HEK293T (cell line): ENCODE data around the gene ARHGEF39.

ENCODE experiments used
- CTCF ChIA-PET: fragments of 350-600 bp; formaldehyde crosslinking; extraction: SDS; loops from one replicate; lab custom pipeline; 2021; ENCODE audit warnings: antibody characterized with exemption, inconsistent platforms; lab: Yijun Ruan, JAX
- POLR2A ChIA-PET: fragments of 350-600 bp; formaldehyde crosslinking; extraction: SDS; loops from one replicate; lab custom pipeline; 2020; ENCODE audit warnings: antibody characterized with exemption, inconsistent platforms; lab: Yijun Ruan, JAX
- DNase-seq: peaks from one replicate; pipeline ENCODE4 v3.0.0; 2012; ENCODE audit warnings: mixed read lengths; ENCODE audit errors: extremely low spot score
- ARNT ChIP-seq: fragments of 450-650 bp; IDR thresholded peaks from 2 replicates; pipeline ENCODE4 v1.6.1; 2017; ENCODE audit warnings: mild to moderate bottlenecking
- BHLHE40 ChIP-seq: fragments of 450-650 bp; IDR thresholded peaks from 2 replicates; pipeline ENCODE4 v1.6.1; 2016; ENCODE audit warnings: mild to moderate bottlenecking, moderate library complexity, borderline replicate concordance
- CTBP1 ChIP-seq: fragments of 450-650 bp; IDR thresholded peaks from 2 replicates; pipeline ENCODE4 v1.6.1; 2016; ENCODE audit warnings: borderline replicate concordance
- ELF4 ChIP-seq: fragments of 450-650 bp; IDR thresholded peaks from 2 replicates; pipeline ENCODE4 v1.6.1; 2017; ENCODE audit warnings: antibody characterized with exemption
- FOXA1 ChIP-seq: fragments of 450-650 bp; IDR thresholded peaks from 2 replicates; pipeline ENCODE4 v1.6.1; 2016; ENCODE audit warnings: mild to moderate bottlenecking
- FOXK2 ChIP-seq: fragments of 450-650 bp; IDR thresholded peaks from 2 replicates; pipeline ENCODE4 v1.6.1; 2016; ENCODE audit warnings: mild to moderate bottlenecking
- FOXM1 ChIP-seq: fragments of 450-650 bp; IDR thresholded peaks from 2 replicates; pipeline ENCODE4 v1.6.1; 2017; ENCODE audit warnings: mild to moderate bottlenecking, borderline replicate concordance
- HDGF ChIP-seq: fragments of 450-650 bp; IDR thresholded peaks from 2 replicates; pipeline ENCODE4 v1.6.1; 2017; ENCODE audit warnings: antibody characterized with exemption, borderline replicate concordance
- L3MBTL2 ChIP-seq: fragments of 450-650 bp; conservative IDR thresholded peaks from 2 replicates; pipeline ENCODE4 v1.6.1; 2016; ENCODE audit warnings: mild to moderate bottlenecking
- LEF1 ChIP-seq: fragments of 450-650 bp; IDR thresholded peaks from 2 replicates; pipeline ENCODE4 v1.6.1; 2017; ENCODE audit warnings: mild to moderate bottlenecking, borderline replicate concordance
- NFRKB ChIP-seq: fragments of 450-650 bp; IDR thresholded peaks from 2 replicates; pipeline ENCODE4 v1.6.1; 2016; ENCODE audit warnings: mild to moderate bottlenecking, moderate library complexity
- SP1 ChIP-seq: fragments of 450-650 bp; IDR thresholded peaks from 2 replicates; pipeline ENCODE4 v1.6.1; 2017
- SUZ12 ChIP-seq: fragments of 450-650 bp; IDR thresholded peaks from 2 replicates; pipeline ENCODE4 v1.6.1; 2016; ENCODE audit warnings: mild to moderate bottlenecking
- TARDBP ChIP-seq: fragments of 450-650 bp; IDR thresholded peaks from 2 replicates; pipeline ENCODE4 v1.6.1; 2016
- ZNF384 ChIP-seq: fragments of 450-650 bp; IDR thresholded peaks from 2 replicates; pipeline ENCODE4 v1.6.1; 2016
- TF ChIP-seq, protein P1 (sequence below): fragments of 450-650 bp; IDR thresholded peaks from 2 replicates; pipeline ENCODE4 v1.6.1; 2016

Gene ARHGEF39

DNA sequence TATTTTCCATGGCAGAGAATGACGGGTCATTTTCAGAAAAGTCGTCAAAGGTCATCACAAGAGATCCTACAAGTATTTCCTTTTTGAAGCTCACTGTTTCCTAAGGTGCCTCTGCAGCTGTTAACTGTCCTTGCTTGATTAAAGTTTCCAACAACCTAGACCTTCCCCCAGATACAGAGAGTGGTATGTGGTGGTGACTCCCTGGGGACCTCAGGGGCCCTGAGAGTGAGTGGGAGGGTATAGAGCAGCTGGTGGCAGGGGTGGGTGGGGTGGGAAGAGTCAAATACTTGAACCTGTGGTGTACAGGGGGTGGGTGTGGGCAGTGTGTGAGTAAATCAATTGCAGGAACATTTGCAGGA lies 45.2 kb downstream of the ARHGEF39 start:
- POLR2A ChIA-PET, result interaction anchor here (0.7 kb wide), 1 partner anchor 8 kb away, joined by 3 read pairs; no protein-coding TSS in a partner anchor
- TF ChIP-seq ELF4 (no peak), TARDBP (no peak), ZNF384 (no peak), CTBP1 (no peak), HDGF (no peak), BHLHE40 (no peak), FOXK2 (no peak), FOXA1 (no peak), FOXM1 (no peak), LEF1 (no peak), L3MBTL2 (no peak), ARNT (no peak), NFRKB (no peak), SUZ12 (no peak), SP1 (no peak)
- TF ChIP-seq, protein P1, sequence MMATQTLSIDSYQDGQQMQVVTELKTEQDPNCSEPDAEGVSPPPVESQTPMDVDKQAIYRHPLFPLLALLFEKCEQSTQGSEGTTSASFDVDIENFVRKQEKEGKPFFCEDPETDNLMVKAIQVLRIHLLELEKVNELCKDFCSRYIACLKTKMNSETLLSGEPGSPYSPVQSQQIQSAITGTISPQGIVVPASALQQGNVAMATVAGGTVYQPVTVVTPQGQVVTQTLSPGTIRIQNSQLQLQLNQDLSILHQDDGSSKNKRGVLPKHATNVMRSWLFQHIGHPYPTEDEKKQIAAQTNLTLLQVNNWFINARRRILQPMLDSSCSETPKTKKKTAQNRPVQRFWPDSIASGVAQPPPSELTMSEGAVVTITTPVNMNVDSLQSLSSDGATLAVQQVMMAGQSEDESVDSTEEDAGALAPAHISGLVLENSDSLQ, result no peak
- CTCF ChIA-PET, result no interaction called here
- DNase-seq, result no peak

DNA sequence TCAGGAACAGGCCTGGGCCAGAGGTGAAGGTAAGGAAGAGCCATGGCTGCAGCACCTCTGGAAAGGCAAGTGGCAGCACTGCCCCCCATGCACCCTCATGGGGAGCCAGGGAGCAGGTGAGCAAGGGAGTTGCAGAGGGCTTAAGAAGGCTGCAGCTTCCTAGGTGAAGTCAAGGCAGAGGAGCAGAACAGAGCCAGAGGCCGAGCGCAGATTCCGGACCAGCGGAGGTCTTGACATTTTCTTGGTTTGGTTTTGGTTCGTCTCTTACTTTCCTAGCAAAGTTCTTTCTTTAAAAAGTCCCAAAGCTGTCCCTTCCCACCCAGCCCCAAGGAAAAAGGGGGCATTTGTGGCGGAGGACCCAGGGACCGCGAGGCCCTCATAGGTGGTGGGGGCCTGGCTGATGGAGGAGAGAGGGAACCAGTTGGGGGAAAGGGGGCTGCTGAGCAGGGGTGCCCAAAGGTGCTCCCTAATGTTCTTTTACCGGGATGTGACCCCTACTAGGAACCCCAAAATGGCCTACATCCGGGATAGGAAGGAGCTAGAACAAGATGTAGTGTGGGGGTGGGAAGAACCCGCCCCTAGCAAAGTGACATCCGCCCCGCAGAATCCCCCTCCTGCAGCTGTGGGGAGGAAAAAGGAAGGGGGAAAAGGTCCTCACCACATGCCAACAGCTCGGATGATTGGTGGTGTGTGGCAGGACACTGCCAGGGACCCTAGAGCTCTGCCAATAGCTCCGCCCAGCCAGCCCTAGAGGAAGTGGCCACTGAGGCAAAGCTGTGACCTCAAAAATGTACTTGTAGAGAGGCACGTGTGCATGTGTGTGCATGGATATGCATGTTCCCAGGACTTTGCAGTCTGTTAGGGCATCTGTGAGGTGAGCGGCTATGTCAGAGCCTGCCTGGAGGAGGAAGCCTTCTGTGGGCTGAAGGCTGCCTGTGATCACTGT lies 45.9 kb downstream of the ARHGEF39 start:
- TF ChIP-seq TARDBP (no peak), LEF1 (no peak), ELF4 (no peak)
- ChIA-PET POLR2A (interaction anchor here (0.7 kb wide), 1 partner anchor 8 kb away, joined by 3 read pairs; no protein-coding TSS in a partner anchor), CTCF (no interaction called here)
- DNase-seq, result no peak

DNA sequence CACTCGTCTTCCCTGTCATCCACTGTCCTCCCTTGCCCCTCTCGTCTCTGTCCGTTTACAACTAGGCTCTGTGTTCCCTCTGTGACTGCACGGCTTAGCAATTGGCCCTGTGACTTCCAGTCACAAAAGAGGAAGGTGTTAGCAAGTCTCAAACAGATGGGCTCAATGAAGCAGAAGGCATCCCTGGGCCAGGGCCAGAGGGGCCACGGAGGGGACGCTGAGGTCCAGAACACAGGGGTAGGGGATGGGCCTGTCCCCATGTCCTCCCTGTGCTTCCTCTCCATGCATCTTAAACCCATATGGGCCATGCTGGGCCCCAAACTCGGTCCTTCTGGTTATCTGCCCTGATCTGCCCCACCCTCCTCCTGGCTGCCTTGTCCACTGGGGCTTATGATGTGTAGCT lies 46.7 kb downstream of the ARHGEF39 start, which contains the start of gene CD72:
TSS of gene CD72 (minus strand) at position 89 of the 403 bp plus-strand sequence. CDS start 110 bp downstream, outside the sequence.
- ChIA-PET POLR2A (no interaction called here), CTCF (no interaction called here)
- no peak for DNase-seq
- TF ChIP-seq SP1 (no peak), BHLHE40 (no peak), FOXM1 (no peak), FOXK2 (no peak), LEF1 (no peak), L3MBTL2 (no peak), HDGF (no peak), ZNF384 (no peak), CTBP1 (no peak)
- TF ChIP-seq, protein P1, result no peak

DNA sequence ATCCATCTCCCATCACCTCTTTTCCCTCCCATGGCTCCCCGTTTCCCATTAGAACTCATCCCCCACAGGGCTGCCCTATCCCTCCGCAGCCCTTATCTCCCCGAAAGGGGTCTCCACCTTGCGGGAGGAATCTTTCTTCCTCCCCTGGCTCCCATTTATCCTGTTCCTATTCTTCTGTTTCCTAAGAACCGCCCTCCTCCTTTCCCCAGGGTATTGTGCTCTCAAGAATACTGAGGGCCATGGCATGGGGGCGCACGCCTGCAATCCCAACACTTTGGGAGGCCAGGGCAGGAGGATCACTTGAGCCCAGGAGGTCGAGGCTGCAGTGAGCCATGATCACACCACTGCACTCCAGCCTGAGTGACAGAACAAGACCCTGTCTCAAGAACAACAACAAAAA lies 47.4 kb downstream of the ARHGEF39 start:
- no peak for DNase-seq
- POLR2A ChIA-PET, result no interaction called here
- CTCF ChIA-PET, result no interaction called here
- TF ChIP-seq LEF1 (no peak), L3MBTL2 (no peak), FOXM1 (no peak)

DNA sequence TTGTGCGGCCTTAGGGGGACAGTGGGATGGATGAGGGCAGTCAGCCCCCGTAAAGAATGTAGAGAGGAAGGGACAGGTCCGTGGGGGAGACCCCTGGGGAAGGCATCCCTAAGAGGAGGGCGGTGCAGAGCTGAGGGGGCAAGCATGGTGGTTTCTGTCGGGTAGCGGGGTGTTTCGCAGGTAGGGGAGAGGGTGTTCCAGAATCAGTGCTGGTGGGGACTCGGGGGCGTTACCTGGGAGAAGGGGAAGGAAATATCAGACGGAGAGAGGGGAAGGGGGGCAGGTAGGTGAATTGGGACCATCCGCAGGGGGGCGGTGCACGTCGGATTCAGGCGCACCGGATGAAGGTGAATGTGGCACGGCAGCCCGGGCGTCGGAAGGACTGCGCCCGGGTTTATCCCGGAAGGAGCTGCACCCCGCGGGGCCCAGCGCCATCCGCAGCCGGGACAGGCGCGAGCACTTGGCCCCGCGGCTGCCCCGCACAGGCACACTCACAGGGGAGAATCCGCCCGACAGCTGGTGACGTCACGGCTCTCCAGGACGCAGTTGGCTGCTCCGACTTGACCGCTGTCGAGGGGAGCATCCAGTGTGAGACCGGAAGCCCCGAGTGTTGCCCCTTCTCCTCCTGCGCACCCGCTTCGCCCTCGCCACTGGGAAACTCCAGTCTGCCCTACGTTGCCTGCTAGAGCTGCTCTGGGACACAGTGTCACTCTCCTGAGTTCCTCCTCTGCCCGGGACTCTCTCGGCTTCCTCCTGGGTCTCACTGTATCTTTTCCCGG lies 48.1 kb downstream of the ARHGEF39 start:
- no peak for DNase-seq
- ChIA-PET POLR2A (no interaction called here), CTCF (no interaction called here)
- TF ChIP-seq FOXM1 (no peak), HDGF (no peak), ZNF384 (no peak), SUZ12 (no peak), NFRKB (no peak), BHLHE40 (no peak)
- TF ChIP-seq, protein P1, result no peak
